IMR-90 (cell line): ENCODE measurements around the gene PLCH1. TPM values are rescaled to one million over a fixed set of nuclear protein-coding genes. Genes with fewer than 3 reads are reported as not detected.

Experiments
- ATAC-seq: fragments of 200-7000 bp; cut with Tn5 transposase; 2 replicates; pipeline ENCODE4 v1.9.1; 2020; ENCODE audit warnings: low read depth, mild to moderate bottlenecking, moderate library complexity
- BruUV-seq: library from RNA; stranded (reverse); fragments of 400-500 nt; replicated peaks from 2 replicates; lab custom pipeline; 2021; lab: Mats Ljungman, UMichigan
- CTCF ChIA-PET: fragments of 300-600 bp; formaldehyde crosslinking; extraction: SDS; loops from one replicate; lab custom pipeline; 2021; ENCODE audit warnings: antibody characterized with exemption; lab: Yijun Ruan, JAX
- POLR2A ChIA-PET: fragments of 300-600 bp; sonication (Branson Sonifier 250); formaldehyde crosslinking; loops from one replicate; lab custom pipeline; 2022; ENCODE audit warnings: antibody characterized with exemption; ENCODE audit not compliant: unreplicated experiment; lab: Charles Lee
- DNase-seq: peaks from one replicate; pipeline ENCODE4 v3.0.0; 2013
- H2AFZ ChIP-seq: replicated peaks from 2 replicates; pipeline ENCODE3; 2013; ENCODE audit warnings: low read length, mild to moderate bottlenecking; ENCODE audit not compliant: poor library complexity
- H2AK5ac ChIP-seq: 2 replicates; pipeline ENCODE4 v1.6.1; 2013; ENCODE audit warnings: low read depth, low read length, inconsistent platforms
- H2AK9ac ChIP-seq: replicated peaks from 2 replicates; pipeline ENCODE3; 2013; ENCODE audit warnings: mild to moderate bottlenecking, low read depth, low read length, moderate library complexity; ENCODE audit not compliant: poor library complexity
- H2BK120ac ChIP-seq: 2 replicates; pipeline ENCODE4 v1.6.1; 2013; ENCODE audit warnings: low read depth, low read length, inconsistent platforms
- H2BK15ac ChIP-seq: 3 replicates; pipeline ENCODE4 v1.6.1; 2013; ENCODE audit warnings: low read depth, low read length, inconsistent platforms
- H2BK20ac ChIP-seq: 2 replicates; pipeline ENCODE4 v1.6.1; 2013; ENCODE audit warnings: low read depth, mild to moderate bottlenecking, inconsistent platforms, low read length, moderate library complexity
- H2BK5ac ChIP-seq: 2 replicates; pipeline ENCODE4 v1.6.1; 2013; ENCODE audit warnings: mild to moderate bottlenecking, low read depth, low read length, inconsistent platforms; ENCODE audit not compliant: poor library complexity, severe bottlenecking
- H3K14ac ChIP-seq: replicated peaks from 2 replicates; pipeline ENCODE4 v1.6.1; 2013; ENCODE audit warnings: low read depth, low read length, inconsistent platforms
- H3K18ac ChIP-seq: 2 replicates; pipeline ENCODE4 v1.6.1; 2013; ENCODE audit warnings: low read depth, low read length, control low read depth
- H3K23ac ChIP-seq: 2 replicates; pipeline ENCODE4 v1.6.1; 2013; ENCODE audit warnings: low read depth, low read length, inconsistent platforms
- H3K27ac ChIP-seq: 2 replicates; pipeline ENCODE4 v1.5.1; 2013; ENCODE audit warnings: mild to moderate bottlenecking, control low read depth, low read length; ENCODE audit not compliant: insufficient read depth
- H3K27me3 ChIP-seq: 2 replicates; pipeline ENCODE4 v1.6.1; 2013; ENCODE audit warnings: low read length; ENCODE audit not compliant: control insufficient read depth, insufficient read depth
- H3K36me3 ChIP-seq: 2 replicates; pipeline ENCODE4 v1.6.1; 2013; ENCODE audit warnings: low read length, mixed read lengths; ENCODE audit not compliant: control insufficient read depth, insufficient read depth
- H3K4ac ChIP-seq: 2 replicates; pipeline ENCODE4 v1.6.1; 2013; ENCODE audit warnings: low read depth, low read length, inconsistent platforms
- H3K4me1 ChIP-seq: 2 replicates; pipeline ENCODE4 v1.6.1; 2013; ENCODE audit warnings: low read length, mixed read lengths; ENCODE audit not compliant: control insufficient read depth, insufficient read depth
- H3K4me2 ChIP-seq: 2 replicates; pipeline ENCODE4 v1.6.1; 2013; ENCODE audit warnings: low read depth, mild to moderate bottlenecking, control low read depth, low read length, moderate library complexity
- H3K4me3 ChIP-seq: 2 replicates; pipeline ENCODE4 v1.5.1; 2013; ENCODE audit warnings: low read depth, mild to moderate bottlenecking, control low read depth, low read length, moderate library complexity; ENCODE audit not compliant: insufficient read depth
- H3K56ac ChIP-seq: 2 replicates; pipeline ENCODE4 v1.6.1; 2013; ENCODE audit warnings: low read length, inconsistent platforms; ENCODE audit not compliant: insufficient read depth; ENCODE audit errors: extremely low read depth
- H3K79me1 ChIP-seq, 2 experiments: 2 replicates each; pipeline ENCODE4 v1.6.1; 2013; ENCODE audit warnings: low read length in 2 of 2, inconsistent platforms in 1 of 2, low read depth in 1 of 2
- H3K9ac ChIP-seq: 2 replicates; pipeline ENCODE4 v1.6.1; 2013; ENCODE audit warnings: low read depth, low read length, control low read depth
- H3K9me1 ChIP-seq: 2 replicates; pipeline ENCODE4 v1.6.1; 2013; ENCODE audit warnings: low read length, inconsistent platforms; ENCODE audit not compliant: insufficient read depth
- H3K9me3 ChIP-seq: 2 replicates; pipeline ENCODE4 v1.6.1; 2013; ENCODE audit warnings: low read length; ENCODE audit not compliant: control insufficient read depth, insufficient read depth
- H4K20me1 ChIP-seq: 2 replicates; pipeline ENCODE4 v1.6.1; 2013; ENCODE audit warnings: low read length, inconsistent platforms; ENCODE audit not compliant: insufficient read depth
- H4K5ac ChIP-seq: 2 replicates; pipeline ENCODE4 v1.6.1; 2013; ENCODE audit warnings: mild to moderate bottlenecking, low read depth, low read length, control low read depth
- H4K8ac ChIP-seq, 2 experiments: 2 replicates each; pipeline ENCODE4 v1.6.1; 2013; ENCODE audit warnings: low read depth in 2 of 2, low read length in 2 of 2, control low read depth in 1 of 2, inconsistent platforms in 1 of 2
- H4K91ac ChIP-seq: 2 replicates; pipeline ENCODE4 v1.6.1; 2013; ENCODE audit warnings: low read depth, low read length, inconsistent platforms; ENCODE audit not compliant: insufficient read depth
- CEBPB ChIP-seq: IDR thresholded peaks from 2 replicates; pipeline ENCODE4 v1.6.1; 2012; ENCODE audit warnings: low read depth, low read length, improper control_type of control experiment
- FOS ChIP-seq: fragments of 150-350 bp; IDR thresholded peaks from 2 replicates; pipeline ENCODE4 v1.6.1; 2016; ENCODE audit warnings: low read depth, low read length
- MXI1 ChIP-seq: IDR thresholded peaks from 2 replicates; pipeline ENCODE4 v1.6.1; 2012; ENCODE audit warnings: low read depth, mild to moderate bottlenecking, low read length, moderate library complexity, borderline replicate concordance
- RFX5 ChIP-seq: IDR thresholded peaks from 2 replicates; pipeline ENCODE4 v1.8.0; 2012; ENCODE audit warnings: low read depth, mild to moderate bottlenecking, low read length, moderate library complexity
- dilution Hi-C: fragments of 300-500 bp; cut with HindIII; formaldehyde crosslinking; loops from one replicate; pipeline ENCODE4 v1.14.3; 2018; ENCODE audit warnings: low sequenced_read_pairs; ENCODE audit not compliant: unreplicated experiment
- in situ Hi-C: fragments of 300-500 bp; cut with MboI; formaldehyde crosslinking; loops from 3 replicates; pipeline ENCODE4 v1.14.3; 2019; ENCODE audit warnings: low sequenced_read_pairs, inconsistent platforms, mixed read lengths
- intact Hi-C: fragments of 100-400 bp; cut with micrococcal nuclease; formaldehyde crosslinking; loops from 2 replicates; pipeline ENCODE4 v1.10.0; 2022
- polyA plus RNA-seq, 3 experiments: library from polyadenylated mRNA; depleted of rRNA; stranded (reverse); fragments of >200 nt; gene quantifications; 2 replicates each; pipeline ENCODE4 v1.2.3, GENCODE V29; 2012; ENCODE audit warnings: low replicate concordance in 1 of 3
- total RNA-seq: library from RNA; depleted of rRNA; stranded (reverse); fragments of >200 nt; gene quantifications from 2 replicates; pipeline ENCODE4 v1.2.3, GENCODE V29; 2012

The PLCH1 gene
- total and polyA plus RNA-seq, 2 of the 4 experiments (the other 2 are of a cell fraction), result not detected

GRCh38 chr3:155390351-155390750 is 354.5 kb downstream of the PLCH1 start:
- ChIA-PET POLR2A (no interaction called here), CTCF (interaction anchor here (0.5 kb wide), 1 partner anchor 390 kb away, joined by 3 read pairs; no protein-coding TSS in a partner anchor)
- Histone ChIP-seq H3K4me1 (peaks cover 3% of the 10 kb centered on the region), H2AK9ac (no peak overlapping the region), H3K79me1 (no peaks in the 10 kb centered on the region), H3K27me3 (no peaks in the 10 kb centered on the region; the same call in 1 of the 2 replicates), H2AK5ac (no peak overlapping the region), H2BK20ac (no peak overlapping the region), H2AFZ (no peak overlapping the region), H2BK5ac (no peak overlapping the region), H3K56ac (no peak overlapping the region), H4K91ac (no peak overlapping the region), H3K36me3 (no peaks in the 10 kb centered on the region), H3K4ac (no peak overlapping the region), H2BK15ac (no peak overlapping the region), H4K5ac (no peak overlapping the region), H3K9me1 (no peaks in the 10 kb centered on the region), H3K4me3 (no peak overlapping the region), H3K18ac (no peak overlapping the region), H3K9me3 (no peaks in the 10 kb centered on the region), H4K8ac (no peak overlapping the region), H3K14ac (no peak overlapping the region), H4K20me1 (no peaks in the 10 kb centered on the region), H3K27ac (no peak overlapping the region), H3K9ac (no peak overlapping the region), H3K4me2 (no peak overlapping the region), H2BK120ac (no peak overlapping the region), H3K23ac (no peak overlapping the region)
- TF ChIP-seq CEBPB (no peak), FOS (no peak), RFX5 (no peak), MXI1 (no peak)
- intact Hi-C loops (no loop called here), in situ Hi-C loops (no loop called here), dilution Hi-C loops (no loop called here)
- ATAC-seq, result no peak
- no TSS peak for BruUV-seq
- no peak for DNase-seq
